GM23338 (cell line): Measurements from ENCODE around the gene HMOX1. TPM values are rescaled to one million over a fixed set of nuclear protein-coding genes. Genes with fewer than 3 reads are reported as not detected.

Experiments
- ATAC-seq: fragments of 200-7000 bp; cut with Tn5 transposase; 3 replicates; pipeline ENCODE4 v1.9.1; 2020
- DNase-seq: peaks from one replicate; pipeline ENCODE4 v3.0.0-alpha.2; 2015; ENCODE audit warnings: low spot score
- H2AFZ ChIP-seq: fragments of 200-600 bp; sonication (generic); 2 replicates; pipeline ENCODE4 v1.8.0; 2016; ENCODE audit warnings: antibody characterized with exemption, mild to moderate bottlenecking, moderate library complexity
- H3F3A ChIP-seq: fragments of 200-600 bp; sonication (generic); replicated peaks from 2 replicates; pipeline ENCODE4 v1.8.0; 2017; ENCODE audit warnings: antibody characterized with exemption, mixed run types, low read depth
- H3K27ac ChIP-seq: fragments of 200-600 bp; sonication (generic); 2 replicates; pipeline ENCODE4 v1.6.1; 2016; ENCODE audit warnings: low read depth
- H3K27me3 ChIP-seq: fragments of 200-600 bp; sonication (generic); 2 replicates; pipeline ENCODE4 v1.8.0; 2016; ENCODE audit warnings: mild to moderate bottlenecking, mixed run types, moderate library complexity; ENCODE audit not compliant: insufficient read depth
- H3K36me3 ChIP-seq: fragments of 200-600 bp; sonication (generic); 2 replicates; pipeline ENCODE4 v1.8.0; 2016; ENCODE audit warnings: mild to moderate bottlenecking; ENCODE audit not compliant: insufficient read depth
- H3K4me1 ChIP-seq: fragments of 200-600 bp; sonication (generic); 2 replicates; pipeline ENCODE4 v1.8.0; 2016; ENCODE audit warnings: mild to moderate bottlenecking, moderate library complexity; ENCODE audit not compliant: insufficient read depth
- H3K4me2 ChIP-seq: fragments of 200-600 bp; sonication (generic); 2 replicates; pipeline ENCODE4 v1.7.1; 2017; ENCODE audit warnings: mixed run types
- H3K4me3 ChIP-seq: fragments of 200-600 bp; sonication (generic); 2 replicates; pipeline ENCODE4 v1.6.1; 2016; ENCODE audit warnings: mixed run types
- H3K79me2 ChIP-seq: fragments of 200-600 bp; sonication (generic); replicated peaks from 2 replicates; pipeline ENCODE4 v1.8.0; 2017; ENCODE audit warnings: mild to moderate bottlenecking; ENCODE audit not compliant: insufficient read depth
- H3K9me2 ChIP-seq: fragments of 200-600 bp; sonication (generic); 2 replicates; pipeline ENCODE4 v1.8.0; 2017; ENCODE audit not compliant: insufficient read depth
- H4K20me1 ChIP-seq: fragments of 200-600 bp; sonication (generic); replicated peaks from 2 replicates; pipeline ENCODE4 v1.8.0; 2017; ENCODE audit warnings: mild to moderate bottlenecking; ENCODE audit not compliant: insufficient read depth
- H3K27ac Mint-ChIP-seq: 2 replicates; pipeline ENCODE4 v1.8.0; 2020; ENCODE audit warnings: inconsistent platforms, mild to moderate bottlenecking, moderate library complexity, mixed read lengths
- H3K27me3 Mint-ChIP-seq: 3 replicates; pipeline ENCODE4 v1.8.0; 2022; ENCODE audit warnings: low read depth, mild to moderate bottlenecking, moderate library complexity, mixed read lengths, inconsistent platforms; ENCODE audit not compliant: insufficient read depth, poor library complexity
- H3K36me3 Mint-ChIP-seq: 3 replicates; pipeline ENCODE4 v1.8.0; 2021; ENCODE audit warnings: low read depth, mild to moderate bottlenecking, inconsistent platforms, moderate library complexity, mixed read lengths
- H3K4me1 Mint-ChIP-seq: 3 replicates; pipeline ENCODE4 v1.8.0; 2020; ENCODE audit warnings: mild to moderate bottlenecking, inconsistent platforms, mixed read lengths
- H3K4me3 Mint-ChIP-seq: 3 replicates; pipeline ENCODE4 v1.8.0; 2021; ENCODE audit warnings: moderate library complexity, mild to moderate bottlenecking, inconsistent platforms, mixed read lengths
- H3K9me3 Mint-ChIP-seq: 3 replicates; pipeline ENCODE4 v1.8.0; 2020; ENCODE audit warnings: moderate library complexity, mild to moderate bottlenecking, inconsistent platforms, mixed read lengths
- EZH2 ChIP-seq: fragments of 200-600 bp; sonication (generic); IDR thresholded peaks from one replicate; pipeline ENCODE4 v1.8.0; 2017; ENCODE audit warnings: antibody characterized with exemption, mild to moderate bottlenecking, low read depth; ENCODE audit not compliant: unreplicated experiment
- NANOG ChIP-seq: IDR thresholded peaks from 2 replicates; pipeline ENCODE4 v1.6.1; 2016; ENCODE audit warnings: antibody characterized with exemption, borderline replicate concordance
- POLR2AphosphoS5 ChIP-seq: IDR thresholded peaks from 2 replicates; pipeline ENCODE4 v1.6.1; 2016; ENCODE audit warnings: antibody characterized with exemption, low read depth
- STAT1 ChIP-seq: IDR thresholded peaks from one replicate; pipeline ENCODE4 v1.6.1; 2016; ENCODE audit warnings: antibody characterized with exemption; ENCODE audit not compliant: unreplicated experiment
- ZNF331 ChIP-seq: fragments of 250-450 bp; sonication (Bioruptor Pico); IDR thresholded peaks from 2 replicates; pipeline ENCODE4 v1.5.0; 2020; ENCODE audit warnings: low read depth, mild to moderate bottlenecking, moderate library complexity
- polyA plus RNA-seq: library from polyadenylated mRNA; unstranded; fragments of >200 nt; fragmentation: Nextera tagmentation; extraction: Ambion mirVana; gene quantifications from 2 replicates; pipeline ENCODE4 v1.2.1, GENCODE V29; 2016
- total RNA-seq: library from RNA; depleted of rRNA; stranded (reverse); fragments of >200 nt; shearing (Covaris generic); gene quantifications from 2 replicates; pipeline ENCODE4 v1.2.3, GENCODE V29; 2014
- TF ChIP-seq, protein P1 (sequence below): IDR thresholded peaks from 2 replicates; pipeline ENCODE4 v1.6.1; 2016; ENCODE audit warnings: antibody characterized with exemption
- TF ChIP-seq, protein P2 (sequence below), 2 experiments: fragments of 200-600 bp in 1 of 2; sonication (generic) in 1 of 2; conservative IDR thresholded peaks; 2 replicates each; pipeline versions ENCODE4 v1.5.1 to v1.6.1; 2016 to 2017; ENCODE audit warnings: antibody characterized with exemption in 2 of 2, low read depth in 2 of 2, mild to moderate bottlenecking in 2 of 2, moderate library complexity in 1 of 2

HMOX1 gene
- total and polyA plus RNA-seq, 2 experiments from 2014 or later, result 10.9 to 22.6 TPM

DNA sequence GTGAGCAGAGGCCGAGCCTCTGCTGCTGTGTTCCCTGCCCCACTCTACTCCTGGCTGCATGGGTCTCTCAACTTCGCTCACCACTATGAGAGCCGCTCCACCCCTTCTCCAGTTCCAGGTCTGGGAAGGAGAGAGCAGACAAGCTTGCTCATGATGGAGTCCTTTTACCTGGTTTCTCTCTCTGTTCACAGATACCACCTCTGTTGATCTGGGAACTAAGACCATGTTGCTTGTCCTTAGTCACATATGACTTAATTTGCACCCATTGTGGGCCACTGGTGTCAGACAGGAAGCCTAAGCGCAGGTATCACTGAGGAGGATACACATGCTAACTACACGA lies 45.9 kb downstream of the HMOX1 start:
- 0 out of 2 replicates have a peak overlapping the region, but pooled peaks have one; percentile 21 for H3K4me3 ChIP-seq
- peaks cover 36% of the 10 kb centered on the region for H3K4me1 Mint-ChIP-seq
- H3K27ac Mint-ChIP-seq, result peak overlapping the region; percentile 90
- TF ChIP-seq POLR2AphosphoS5, result no peak
- TF ChIP-seq EZH2, result no peak
- TF ChIP-seq, protein P1, sequence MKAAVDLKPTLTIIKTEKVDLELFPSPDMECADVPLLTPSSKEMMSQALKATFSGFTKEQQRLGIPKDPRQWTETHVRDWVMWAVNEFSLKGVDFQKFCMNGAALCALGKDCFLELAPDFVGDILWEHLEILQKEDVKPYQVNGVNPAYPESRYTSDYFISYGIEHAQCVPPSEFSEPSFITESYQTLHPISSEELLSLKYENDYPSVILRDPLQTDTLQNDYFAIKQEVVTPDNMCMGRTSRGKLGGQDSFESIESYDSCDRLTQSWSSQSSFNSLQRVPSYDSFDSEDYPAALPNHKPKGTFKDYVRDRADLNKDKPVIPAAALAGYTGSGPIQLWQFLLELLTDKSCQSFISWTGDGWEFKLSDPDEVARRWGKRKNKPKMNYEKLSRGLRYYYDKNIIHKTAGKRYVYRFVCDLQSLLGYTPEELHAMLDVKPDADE, result no peak
- peaks cover 11% of the 10 kb centered on the region for H3K27me3 Mint-ChIP-seq
- H2AFZ ChIP-seq, result no peak overlapping the region
- peaks cover 42% of the 10 kb centered on the region for H4K20me1 ChIP-seq
- no peaks in the 10 kb centered on the region for H3K27me3 ChIP-seq
- ATAC-seq (no peak), DNase-seq (no peak)
- peak overlapping the region; percentile 89 for H3K27ac ChIP-seq
- 0 out of 2 replicates have a peak, but pooled peaks cover under 1% of the 10 kb centered on the region for H3K9me2 ChIP-seq
- H3K4me3 Mint-ChIP-seq, result peak overlapping the region; percentile 18; the same call in 1 of the 3 replicates
- H3K36me3 Mint-ChIP-seq, result peaks cover 80% of the 10 kb centered on the region
- peaks cover 60% of the 10 kb centered on the region; the same call in 1 of the 2 replicates for H3F3A ChIP-seq
- peaks cover 1% of the 10 kb centered on the region; the same call in 2 of the 3 replicates for H3K9me3 Mint-ChIP-seq
- H3K79me2 ChIP-seq, result peaks cover 27% of the 10 kb centered on the region; the same call in 1 of the 2 replicates
- H3K4me1 ChIP-seq, result peaks cover 24% of the 10 kb centered on the region
- peaks cover 48% of the 10 kb centered on the region for H3K36me3 ChIP-seq
- H3K4me2 ChIP-seq, result peak overlapping the region; percentile 65

DNA sequence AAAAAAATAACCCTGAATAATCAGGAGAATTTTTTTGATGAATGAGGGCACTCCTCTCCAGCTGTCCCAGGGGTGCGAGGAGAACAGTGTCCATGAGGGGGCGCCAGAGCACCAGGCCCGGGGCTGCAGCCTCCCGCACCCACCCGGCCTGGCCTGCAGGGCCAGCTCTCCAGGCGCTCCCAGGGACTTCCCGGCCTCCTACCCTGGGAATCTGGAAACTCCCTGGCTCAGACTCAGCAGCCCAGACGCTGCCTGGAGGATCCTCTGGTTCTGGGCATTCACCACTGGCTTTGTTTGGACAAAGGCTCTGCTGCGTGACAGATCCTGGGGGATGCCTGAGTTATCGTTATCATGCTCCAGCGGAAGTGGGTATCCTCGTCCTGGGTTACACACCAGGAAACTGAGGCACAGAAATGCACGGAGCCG lies 50.0 kb downstream of the HMOX1 start:
- H3K4me3 Mint-ChIP-seq, result no peak overlapping the region
- Histone ChIP-seq H3F3A (peaks cover 62% of the 10 kb centered on the region), H3K27ac (no peak overlapping the region), H3K4me2 (no peak overlapping the region), H4K20me1 (peaks cover 27% of the 10 kb centered on the region), H3K27me3 (no peaks in the 10 kb centered on the region), H3K4me1 (peaks cover 18% of the 10 kb centered on the region), H3K9me2 (peaks cover 4% of the 10 kb centered on the region; the same call in 1 of the 2 replicates), H3K79me2 (peaks cover 16% of the 10 kb centered on the region; the same call in 1 of the 2 replicates), H2AFZ (no peak overlapping the region), H3K36me3 (peaks cover 36% of the 10 kb centered on the region), H3K4me3 (no peak overlapping the region)
- H3K36me3 Mint-ChIP-seq, result peaks cover 76% of the 10 kb centered on the region
- TF ChIP-seq, protein P2, sequence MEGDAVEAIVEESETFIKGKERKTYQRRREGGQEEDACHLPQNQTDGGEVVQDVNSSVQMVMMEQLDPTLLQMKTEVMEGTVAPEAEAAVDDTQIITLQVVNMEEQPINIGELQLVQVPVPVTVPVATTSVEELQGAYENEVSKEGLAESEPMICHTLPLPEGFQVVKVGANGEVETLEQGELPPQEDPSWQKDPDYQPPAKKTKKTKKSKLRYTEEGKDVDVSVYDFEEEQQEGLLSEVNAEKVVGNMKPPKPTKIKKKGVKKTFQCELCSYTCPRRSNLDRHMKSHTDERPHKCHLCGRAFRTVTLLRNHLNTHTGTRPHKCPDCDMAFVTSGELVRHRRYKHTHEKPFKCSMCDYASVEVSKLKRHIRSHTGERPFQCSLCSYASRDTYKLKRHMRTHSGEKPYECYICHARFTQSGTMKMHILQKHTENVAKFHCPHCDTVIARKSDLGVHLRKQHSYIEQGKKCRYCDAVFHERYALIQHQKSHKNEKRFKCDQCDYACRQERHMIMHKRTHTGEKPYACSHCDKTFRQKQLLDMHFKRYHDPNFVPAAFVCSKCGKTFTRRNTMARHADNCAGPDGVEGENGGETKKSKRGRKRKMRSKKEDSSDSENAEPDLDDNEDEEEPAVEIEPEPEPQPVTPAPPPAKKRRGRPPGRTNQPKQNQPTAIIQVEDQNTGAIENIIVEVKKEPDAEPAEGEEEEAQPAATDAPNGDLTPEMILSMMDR (conservative IDR thresholded peaks at IDR 0.05; ENCODE audit: low read depth in 2 of 2), result peak; percentile 93 to 97
- no peak for TF ChIP-seq STAT1
- peaks cover 24% of the 10 kb centered on the region for H3K27me3 Mint-ChIP-seq
- peaks cover 14% of the 10 kb centered on the region for H3K4me1 Mint-ChIP-seq
- no peak overlapping the region for H3K27ac Mint-ChIP-seq
- DNase-seq, result peak; percentile 90
- H3K9me3 Mint-ChIP-seq, result peaks cover 17% of the 10 kb centered on the region
- ATAC-seq, result peak; percentile 69

DNA sequence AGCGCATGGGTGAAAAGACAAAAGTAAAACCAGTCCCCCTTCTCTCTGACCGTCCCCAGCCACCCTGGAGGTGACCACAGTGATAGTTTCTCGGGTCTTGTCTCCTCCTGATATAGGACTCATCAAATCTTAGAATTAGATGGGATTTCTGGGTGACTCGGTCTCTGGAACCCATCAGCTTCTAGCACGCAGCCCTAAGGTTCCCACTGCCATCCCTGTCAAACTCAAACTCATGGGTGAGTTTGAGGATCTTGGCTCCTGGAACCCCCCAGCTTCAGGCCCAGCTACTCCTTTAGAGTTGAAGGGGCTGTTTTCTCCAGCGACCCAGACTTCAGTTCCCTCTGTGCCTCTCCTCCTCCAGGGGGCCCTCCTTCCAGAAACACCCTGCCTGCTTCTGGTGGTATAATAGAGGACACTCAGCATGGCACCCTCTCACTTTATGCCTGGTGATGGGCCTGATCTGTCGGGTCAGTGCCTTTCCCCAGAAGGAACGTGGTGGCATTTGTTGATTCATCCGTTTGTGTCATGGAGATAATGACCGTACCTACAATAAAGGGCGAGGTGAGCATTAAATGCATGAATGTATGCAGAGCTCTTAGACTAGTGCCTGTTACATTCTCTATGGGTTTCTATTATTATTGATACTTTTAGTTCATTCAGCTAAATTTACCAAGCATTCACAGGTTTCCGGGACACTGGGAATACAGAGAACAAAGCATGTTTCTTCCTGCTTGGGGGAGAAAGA lies 50.8 kb downstream of the HMOX1 start:
- TF ChIP-seq NANOG (no peak), ZNF331 (CRISPR knock-in tag) (no peak), POLR2AphosphoS5 (no peak), STAT1 (no peak), EZH2 (no peak)
- TF ChIP-seq, protein P2 (conservative IDR thresholded peaks at IDR 0.05; ENCODE audit: low read depth in 2 of 2), result no peak
- TF ChIP-seq, protein P1, result no peak
- H3K27ac Mint-ChIP-seq, result no peak overlapping the region
- no peak overlapping the region for H3K4me3 Mint-ChIP-seq
- H3K4me3 ChIP-seq, result no peak overlapping the region
- H3K27ac ChIP-seq, result no peak overlapping the region
- peaks cover 60% of the 10 kb centered on the region for H3F3A ChIP-seq
- peaks cover 36% of the 10 kb centered on the region for H3K36me3 ChIP-seq
- DNase-seq (no peak), ATAC-seq (no peak)
- H3K79me2 ChIP-seq, result peaks cover 16% of the 10 kb centered on the region; the same call in 1 of the 2 replicates
- H3K27me3 Mint-ChIP-seq, result peaks cover 23% of the 10 kb centered on the region
- H3K27me3 ChIP-seq, result no peaks in the 10 kb centered on the region
- H3K4me2 ChIP-seq, result no peak overlapping the region
- peaks cover 24% of the 10 kb centered on the region for H4K20me1 ChIP-seq
- H3K4me1 Mint-ChIP-seq, result peaks cover 8% of the 10 kb centered on the region
- peaks cover 11% of the 10 kb centered on the region for H3K4me1 ChIP-seq
- peaks cover 73% of the 10 kb centered on the region for H3K36me3 Mint-ChIP-seq
- no peak overlapping the region for H2AFZ ChIP-seq
- peaks cover 4% of the 10 kb centered on the region; the same call in 1 of the 2 replicates for H3K9me2 ChIP-seq
- H3K9me3 Mint-ChIP-seq, result peaks cover 17% of the 10 kb centered on the region
